OCI-LY7 (cell line): ENCODE data around the gene TRABD2B.

Experiments
- EZH2phosphoT487 ChIP-seq: fragments of 200-600 bp; sonication (generic); IDR thresholded peaks from 2 replicates; pipeline ENCODE4 v1.6.1; 2018; ENCODE audit warnings: low read depth, borderline replicate concordance, mild to moderate bottlenecking, mixed run types, antibody characterized with exemption, low read length, moderate library complexity, mixed read lengths
- TF ChIP-seq, protein P1 (sequence below): fragments of 200-600 bp; sonication (generic); conservative IDR thresholded peaks from 2 replicates; pipeline ENCODE4 v1.5.1; 2014; ENCODE audit warnings: mild to moderate bottlenecking, antibody characterized with exemption, low read length, moderate library complexity, mixed read lengths

DNA sequence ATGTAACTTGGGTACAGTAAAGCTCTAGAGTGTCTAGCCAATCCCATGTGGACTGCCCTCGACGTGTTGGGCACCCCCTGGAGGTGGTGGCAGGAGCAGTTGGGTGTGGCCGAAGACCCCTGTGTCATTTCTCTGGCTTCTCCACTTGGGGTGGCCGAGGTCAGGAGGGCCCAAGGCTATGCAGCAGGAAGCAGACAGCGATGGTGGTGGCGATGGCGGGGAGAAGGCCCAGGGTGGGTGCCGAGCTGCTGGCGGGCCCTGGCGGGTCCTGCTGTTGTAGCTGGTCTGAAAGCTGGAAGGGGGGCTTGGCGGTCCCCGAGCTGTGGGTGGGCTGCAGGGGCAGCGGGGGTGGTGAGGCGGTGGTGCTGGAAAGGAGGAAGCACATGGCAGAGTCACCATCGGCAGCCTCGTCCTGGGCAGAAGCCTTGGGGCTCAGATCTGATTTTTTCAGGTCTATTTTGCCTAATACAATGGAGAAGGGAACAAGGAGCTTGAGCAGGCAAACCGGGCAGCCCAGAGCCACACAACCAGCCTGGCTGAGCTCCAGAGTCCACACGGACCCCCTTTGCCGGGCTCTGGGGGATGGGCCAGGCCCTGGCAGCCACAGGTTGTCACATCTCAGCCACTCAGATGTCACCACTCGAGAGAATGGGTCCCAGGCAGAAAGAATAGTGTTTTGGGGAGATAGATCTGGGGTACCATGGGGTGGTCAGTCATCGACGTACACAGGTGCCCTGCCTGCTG lies 231.3 kb downstream of the TRABD2B start:
- TF ChIP-seq, protein P1, sequence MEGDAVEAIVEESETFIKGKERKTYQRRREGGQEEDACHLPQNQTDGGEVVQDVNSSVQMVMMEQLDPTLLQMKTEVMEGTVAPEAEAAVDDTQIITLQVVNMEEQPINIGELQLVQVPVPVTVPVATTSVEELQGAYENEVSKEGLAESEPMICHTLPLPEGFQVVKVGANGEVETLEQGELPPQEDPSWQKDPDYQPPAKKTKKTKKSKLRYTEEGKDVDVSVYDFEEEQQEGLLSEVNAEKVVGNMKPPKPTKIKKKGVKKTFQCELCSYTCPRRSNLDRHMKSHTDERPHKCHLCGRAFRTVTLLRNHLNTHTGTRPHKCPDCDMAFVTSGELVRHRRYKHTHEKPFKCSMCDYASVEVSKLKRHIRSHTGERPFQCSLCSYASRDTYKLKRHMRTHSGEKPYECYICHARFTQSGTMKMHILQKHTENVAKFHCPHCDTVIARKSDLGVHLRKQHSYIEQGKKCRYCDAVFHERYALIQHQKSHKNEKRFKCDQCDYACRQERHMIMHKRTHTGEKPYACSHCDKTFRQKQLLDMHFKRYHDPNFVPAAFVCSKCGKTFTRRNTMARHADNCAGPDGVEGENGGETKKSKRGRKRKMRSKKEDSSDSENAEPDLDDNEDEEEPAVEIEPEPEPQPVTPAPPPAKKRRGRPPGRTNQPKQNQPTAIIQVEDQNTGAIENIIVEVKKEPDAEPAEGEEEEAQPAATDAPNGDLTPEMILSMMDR = 0 out of 2 replicates have a peak, but pooled peaks have one; percentile 11
- TF ChIP-seq EZH2phosphoT487 = no peak
